Subcutaneous adipose tissue (tissue), 4 donors: ENCODE measurements around the gene GPR179. TPM values are rescaled to one million over a fixed set of nuclear protein-coding genes. Genes with fewer than 3 reads are reported as not detected.

Experiments
- CTCF ChIP-seq: fragments of 450-650 bp; IDR thresholded peaks from one replicate; pipeline ENCODE4 v1.5.1; 2016; ENCODE audit warnings: low read depth, mild to moderate bottlenecking, control low read depth, antibody characterized with exemption, moderate library complexity
- total RNA-seq, 4 donors: library from RNA; depleted of rRNA; stranded (reverse); fragments of >200 nt; gene quantifications; one replicate each; pipeline ENCODE4 v1.1.0, GENCODE V29; 2016

The GPR179 gene
- total RNA-seq, 4 donors from 2014 or later: under 0.01 TPM; not detected in 2

GRCh38 chr17:38342886-38343607 lies 709 bp downstream of the GPR179 start:
- no peak for TF ChIP-seq CTCF

GRCh38 chr17:38341035-38341721 lies 2.6 kb downstream of the GPR179 start:
- no peak for TF ChIP-seq CTCF

- no peak for TF ChIP-seq CTCF
Measured at GRCh38 chr17:38339891-38340290, 3.9 kb downstream of the GPR179 start.

DNA sequence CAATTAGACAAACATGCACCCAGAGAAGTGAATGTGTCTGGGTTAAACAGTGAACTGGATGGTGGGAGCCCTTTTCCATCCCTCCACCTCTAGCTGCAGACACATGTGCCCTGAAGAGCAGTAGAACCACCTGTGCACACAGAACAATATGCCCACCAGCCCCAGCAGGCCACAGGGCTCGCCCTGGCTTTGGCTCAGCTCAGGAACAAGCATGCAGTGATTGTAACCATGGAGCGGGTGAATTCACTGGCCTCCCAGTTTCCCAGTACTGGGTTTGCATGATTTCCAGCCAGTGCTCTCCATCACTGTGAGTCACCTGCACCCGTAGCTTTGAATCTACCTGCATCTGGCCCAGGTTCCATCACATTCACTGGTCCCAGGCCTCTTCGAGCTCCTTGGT lies 5.2 kb downstream of the GPR179 start:
- no peak for TF ChIP-seq CTCF

GRCh38 chr17:38338053-38338452 lies 5.7 kb downstream of the GPR179 start:
- no peak for TF ChIP-seq CTCF

DNA sequence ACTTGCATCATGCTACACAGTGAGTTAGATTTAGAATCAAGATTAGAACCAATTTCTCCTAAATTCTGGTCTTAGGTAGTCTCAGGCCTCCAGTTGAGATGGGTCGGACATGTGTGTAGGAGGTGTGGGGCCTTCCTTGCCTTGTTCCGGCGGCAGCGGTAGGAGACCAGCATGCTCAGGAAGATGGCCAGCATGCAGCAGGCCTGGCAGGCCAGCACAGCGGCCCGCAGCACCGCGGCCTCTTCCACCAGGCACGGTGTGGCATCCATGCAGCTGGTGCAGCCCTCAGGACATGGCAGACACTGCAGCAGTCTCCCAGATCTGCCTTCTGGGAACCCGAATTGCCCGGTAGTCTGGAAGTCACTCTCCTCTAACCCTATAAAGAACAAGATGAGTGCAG lies 6.9 kb downstream of the GPR179 start:
- no peak for TF ChIP-seq CTCF

GRCh38 chr17:38334480-38335364 lies 9.0 kb downstream of the GPR179 start:
- no peak for TF ChIP-seq CTCF
